GM20000 (cell line): ENCODE measurements around the gene CHST1.

Source experiments
- DNase-seq: peaks from one replicate; pipeline ENCODE4 v3.0.0; 2012; ENCODE audit warnings: low spot score
- TF ChIP-seq, protein P1 (sequence below): IDR thresholded peaks from 2 replicates; pipeline ENCODE4 v1.5.1; 2012; ENCODE audit warnings: mild to moderate bottlenecking, control low read depth; ENCODE audit errors: extremely low read depth, missing control alignments

Gene CHST1

DNA sequence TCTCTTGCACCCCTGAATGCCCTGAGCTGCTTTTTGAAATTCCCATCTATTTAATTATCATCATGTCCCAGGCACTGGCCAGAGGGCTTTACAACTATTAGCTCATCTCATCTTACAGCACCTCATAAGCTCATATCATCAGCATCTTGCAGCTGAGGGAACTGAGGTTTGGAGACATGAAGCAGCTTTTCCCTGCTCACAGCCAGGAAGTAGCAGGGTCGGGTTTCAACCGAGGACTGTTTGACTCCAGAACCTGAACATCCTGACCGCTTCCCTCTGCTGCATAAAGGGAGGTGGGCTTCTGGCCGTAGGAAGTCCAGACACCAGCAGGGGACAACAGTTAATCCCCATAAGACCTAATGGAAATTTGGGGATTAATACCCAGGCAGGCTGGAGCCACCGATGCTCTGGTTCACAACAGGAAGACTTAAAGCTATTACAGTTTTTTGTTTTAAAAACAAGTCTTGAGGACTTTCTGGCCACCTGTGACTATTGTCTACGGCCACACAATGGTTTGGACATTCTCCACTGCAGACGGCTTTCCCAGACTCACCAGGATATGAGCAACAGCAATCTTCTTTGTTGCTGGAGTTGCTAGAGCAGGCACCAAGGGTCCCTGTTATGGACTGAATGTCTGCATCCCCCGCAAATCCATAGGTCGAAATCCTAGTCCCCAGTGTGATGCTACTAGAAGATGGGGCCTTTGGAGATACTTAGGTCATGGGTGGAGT, 47.4 kb downstream of the CHST1 start:
- TF ChIP-seq, protein P1, sequence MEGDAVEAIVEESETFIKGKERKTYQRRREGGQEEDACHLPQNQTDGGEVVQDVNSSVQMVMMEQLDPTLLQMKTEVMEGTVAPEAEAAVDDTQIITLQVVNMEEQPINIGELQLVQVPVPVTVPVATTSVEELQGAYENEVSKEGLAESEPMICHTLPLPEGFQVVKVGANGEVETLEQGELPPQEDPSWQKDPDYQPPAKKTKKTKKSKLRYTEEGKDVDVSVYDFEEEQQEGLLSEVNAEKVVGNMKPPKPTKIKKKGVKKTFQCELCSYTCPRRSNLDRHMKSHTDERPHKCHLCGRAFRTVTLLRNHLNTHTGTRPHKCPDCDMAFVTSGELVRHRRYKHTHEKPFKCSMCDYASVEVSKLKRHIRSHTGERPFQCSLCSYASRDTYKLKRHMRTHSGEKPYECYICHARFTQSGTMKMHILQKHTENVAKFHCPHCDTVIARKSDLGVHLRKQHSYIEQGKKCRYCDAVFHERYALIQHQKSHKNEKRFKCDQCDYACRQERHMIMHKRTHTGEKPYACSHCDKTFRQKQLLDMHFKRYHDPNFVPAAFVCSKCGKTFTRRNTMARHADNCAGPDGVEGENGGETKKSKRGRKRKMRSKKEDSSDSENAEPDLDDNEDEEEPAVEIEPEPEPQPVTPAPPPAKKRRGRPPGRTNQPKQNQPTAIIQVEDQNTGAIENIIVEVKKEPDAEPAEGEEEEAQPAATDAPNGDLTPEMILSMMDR, result no peak

DNA sequence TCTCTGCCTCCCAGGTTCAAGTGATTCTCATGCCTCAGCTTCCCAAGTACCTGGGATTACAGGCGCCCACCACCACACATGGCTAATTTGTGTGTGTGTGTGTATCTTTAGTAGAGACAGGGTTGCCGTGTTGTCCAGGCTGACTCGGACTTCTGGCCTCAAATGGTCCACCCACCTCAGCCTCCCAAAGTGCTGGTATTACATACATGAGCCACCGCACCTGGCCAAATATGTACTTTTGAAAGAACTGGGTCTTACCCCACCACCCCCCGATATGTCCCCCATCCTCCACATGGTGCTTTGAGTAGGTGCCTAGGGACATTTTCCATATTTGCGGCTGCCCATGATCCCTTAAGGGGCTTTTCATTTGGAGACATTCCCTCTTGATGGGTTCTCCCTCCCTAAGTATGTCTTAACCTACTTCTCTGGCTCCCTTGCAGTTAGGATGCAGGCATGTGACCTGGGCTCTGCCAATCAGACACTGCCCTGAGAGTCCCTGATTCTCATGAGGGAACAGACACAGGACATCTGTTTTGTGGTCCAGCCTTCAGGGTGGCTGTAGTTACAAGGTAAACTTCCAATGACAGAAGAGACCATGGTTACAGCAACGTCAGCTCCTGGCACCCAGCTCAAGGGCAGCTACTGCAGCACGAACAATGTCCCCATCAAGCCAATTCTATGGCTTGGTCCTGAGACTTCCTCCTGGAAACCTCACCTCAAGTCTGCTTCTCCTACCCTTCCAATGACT, 48.4 kb downstream of the CHST1 start:
- DNase-seq, result no peak
- TF ChIP-seq, protein P1, result no peak

More for the DNA sequence above, 47.4 kb downstream of the CHST1 start:
- no peak for DNase-seq

DNA sequence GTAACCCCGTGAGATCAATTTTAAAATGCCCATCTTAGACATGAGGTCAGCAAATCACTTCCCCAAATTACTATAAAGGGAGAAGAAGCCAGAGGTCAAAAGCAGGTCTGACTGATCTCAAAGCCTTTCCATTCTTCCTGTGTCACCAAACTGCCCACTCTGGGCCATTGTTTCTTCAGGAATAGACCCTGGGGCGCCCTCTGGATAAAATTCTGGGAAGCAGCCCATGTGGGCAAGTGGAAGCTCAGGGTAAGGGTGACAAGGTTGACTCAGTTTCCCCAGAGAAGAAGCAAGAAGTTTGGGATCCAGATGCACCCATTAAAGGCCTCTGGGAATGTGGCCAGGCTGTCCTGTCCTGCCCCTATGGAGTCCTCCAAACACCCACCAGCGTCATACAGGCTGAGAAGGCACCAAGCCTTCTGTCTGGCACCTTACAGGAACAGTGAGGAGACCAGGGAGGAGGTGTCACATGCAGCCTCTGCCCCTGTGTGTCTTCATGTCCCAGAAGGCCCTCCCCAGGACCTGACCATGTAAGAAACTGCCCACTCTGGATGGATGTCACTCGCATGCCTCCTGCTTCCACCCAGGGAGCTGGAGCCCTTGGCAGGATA, 50.1 kb downstream of the CHST1 start:
- TF ChIP-seq, protein P1, result no peak
- no peak for DNase-seq

DNA sequence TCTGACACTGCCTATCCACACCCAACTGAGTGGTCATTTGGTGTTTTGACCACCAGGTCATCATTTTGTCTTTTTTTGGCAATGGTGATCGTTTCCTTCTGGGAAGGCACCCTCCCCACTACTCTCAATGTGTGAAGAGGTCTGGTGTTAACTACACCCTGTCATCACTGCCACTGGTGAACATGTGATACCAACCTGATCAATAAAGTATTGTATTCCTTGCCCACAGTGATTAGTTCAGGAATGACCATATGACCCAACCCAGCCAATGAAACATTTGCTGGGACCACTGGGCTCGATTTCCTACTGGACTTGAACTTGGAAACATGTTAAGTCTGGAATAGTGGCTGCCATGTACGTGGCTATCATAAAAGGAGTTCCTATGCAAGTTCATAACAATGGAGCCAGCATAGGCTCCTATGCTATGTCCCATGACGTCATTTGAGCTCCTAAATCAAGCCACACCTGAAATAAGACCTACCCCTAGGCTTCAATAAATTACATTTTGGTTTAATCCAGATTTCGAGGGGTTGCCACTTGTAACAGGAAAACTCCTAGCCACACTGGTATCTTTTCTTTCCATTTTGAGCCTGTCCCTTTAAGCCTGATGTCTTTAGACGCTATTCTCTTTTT, 51.1 kb downstream of the CHST1 start:
- DNase-seq, result no peak
- TF ChIP-seq, protein P1, result no peak

DNA sequence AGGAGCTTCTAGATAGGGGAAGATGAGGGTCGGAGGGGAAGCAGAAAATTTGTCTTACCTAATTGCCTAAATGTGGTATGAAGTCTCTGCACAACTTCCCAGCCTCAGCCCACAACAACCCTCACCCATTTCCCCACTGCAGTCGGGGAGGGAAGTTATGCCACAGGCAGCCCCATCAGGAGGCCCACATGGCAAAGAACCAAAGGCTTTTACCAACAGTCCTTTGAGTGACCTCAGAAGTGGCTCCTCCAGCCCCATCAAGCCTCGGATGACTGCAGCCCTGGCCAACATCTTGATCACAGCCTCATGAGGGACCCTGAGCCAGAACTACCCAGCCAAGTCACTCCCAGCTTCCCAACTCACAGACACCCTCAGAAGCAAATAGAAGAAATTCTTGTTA, 54.8 kb downstream of the CHST1 start:
- no peak for DNase-seq
- TF ChIP-seq, protein P1, result no peak

DNA sequence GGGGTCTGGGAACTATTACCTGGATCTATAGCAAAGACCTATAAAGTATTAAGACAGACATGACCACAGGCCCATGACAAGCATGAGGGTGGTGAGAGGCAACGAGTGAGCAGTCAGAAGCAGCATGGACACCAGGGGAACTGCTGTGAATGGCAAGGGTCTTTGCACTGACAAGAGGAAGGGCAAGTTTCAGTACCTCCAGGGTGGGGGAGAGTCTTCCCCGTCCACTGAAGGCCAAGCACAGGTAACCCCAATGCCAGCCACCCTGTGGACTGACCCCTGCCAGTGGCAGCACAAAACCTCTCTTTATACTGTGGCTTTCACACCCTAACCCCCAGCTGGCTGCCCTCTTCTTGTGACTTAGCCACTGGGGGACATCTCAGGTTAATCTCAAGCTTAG, 55.5 kb downstream of the CHST1 start:
- DNase-seq, result no peak
- TF ChIP-seq, protein P1, result no peak
